SJSA1 (cell line): ENCODE results near the gene GNA14. TPM values are rescaled to one million over a fixed set of nuclear protein-coding genes. Genes with fewer than 3 reads are reported as not detected.

Experiments
- DNase-seq, 2 experiments: peaks; one replicate each; pipeline ENCODE4 v3.0.0-alpha.2; 2015 to 2020; ENCODE audit warnings: low spot score in 2 of 2, low read depth in 1 of 2
- H3K27ac ChIP-seq: fragments of 250-450 bp; sonication (Bioruptor Pico); 2 replicates; pipeline ENCODE4 v1.5.1; 2020; ENCODE audit warnings: mild to moderate bottlenecking, moderate library complexity
- H3K27me3 ChIP-seq: fragments of 250-450 bp; sonication (Bioruptor Pico); replicated peaks from 2 replicates; pipeline ENCODE4 v1.5.1; 2020; ENCODE audit warnings: mild to moderate bottlenecking, moderate library complexity
- H3K36me3 ChIP-seq: fragments of 250-450 bp; sonication (Bioruptor Pico); 2 replicates; pipeline ENCODE4 v1.5.1; 2020; ENCODE audit warnings: mild to moderate bottlenecking
- H3K4me1 ChIP-seq: fragments of 250-450 bp; sonication (Bioruptor Pico); replicated peaks from 2 replicates; pipeline ENCODE4 v1.6.1; 2021; ENCODE audit warnings: mild to moderate bottlenecking
- H3K4me3 ChIP-seq: fragments of 250-450 bp; sonication (Bioruptor Pico); 2 replicates; pipeline ENCODE4 v1.5.1; 2020; ENCODE audit warnings: mild to moderate bottlenecking
- H3K9me3 ChIP-seq: fragments of 250-450 bp; sonication (Bioruptor Pico); replicated peaks from 2 replicates; pipeline ENCODE4 v1.5.1; 2020; ENCODE audit warnings: mild to moderate bottlenecking
- total RNA-seq: library from RNA; depleted of rRNA; stranded (reverse); fragments of >200 nt; shearing (Covaris generic); gene quantifications from 2 replicates; pipeline ENCODE4 v1.2.3, GENCODE V29; 2014

GNA14 gene
- total RNA-seq, 1 experiment from 2014 or later, result 0.45 TPM

GRCh38 chr9:77521091-77521490 lies 127.0 kb downstream of the GNA14 start:
- no peaks in the 10 kb centered on the region for H3K4me1 ChIP-seq
- H3K27ac ChIP-seq, result no peak overlapping the region
- no peaks in the 10 kb centered on the region for H3K36me3 ChIP-seq
- H3K9me3 ChIP-seq, result no peaks in the 10 kb centered on the region
- no peaks in the 10 kb centered on the region for H3K27me3 ChIP-seq
- H3K4me3 ChIP-seq, result no peak overlapping the region
- DNase-seq, result no peak

GRCh38 chr9:77518688-77519087 lies 129.4 kb downstream of the GNA14 start:
- Histone ChIP-seq H3K27me3 (no peaks in the 10 kb centered on the region), H3K36me3 (no peaks in the 10 kb centered on the region), H3K4me3 (no peak overlapping the region), H3K27ac (no peak overlapping the region), H3K9me3 (no peaks in the 10 kb centered on the region), H3K4me1 (peaks cover 11% of the 10 kb centered on the region)
- no peak for DNase-seq

DNA sequence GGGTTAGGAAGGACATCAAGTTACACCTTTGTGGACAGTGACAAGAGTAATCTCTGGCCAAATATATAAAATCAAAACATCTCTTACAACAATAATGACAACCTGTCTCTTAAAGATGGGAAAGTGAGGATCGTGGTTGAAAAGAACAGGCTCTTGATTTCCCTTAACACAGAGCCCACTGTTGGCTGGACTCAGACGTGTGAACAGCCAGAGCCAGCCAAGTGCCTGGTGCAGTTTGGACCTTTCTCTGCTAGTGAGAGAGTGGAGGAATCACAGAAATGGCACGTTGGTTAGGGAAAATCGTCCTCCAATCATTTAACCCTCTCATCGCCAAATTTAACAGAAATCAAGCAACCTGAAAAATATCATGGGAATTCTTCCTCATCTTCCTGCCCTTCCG lies 131.3 kb downstream of the GNA14 start:
- no peaks in the 10 kb centered on the region for H3K9me3 ChIP-seq
- peaks cover 11% of the 10 kb centered on the region for H3K4me1 ChIP-seq
- H3K27me3 ChIP-seq, result no peaks in the 10 kb centered on the region
- H3K36me3 ChIP-seq, result no peaks in the 10 kb centered on the region
- H3K27ac ChIP-seq, result no peak overlapping the region
- DNase-seq, result no peak
- no peak overlapping the region for H3K4me3 ChIP-seq

DNA sequence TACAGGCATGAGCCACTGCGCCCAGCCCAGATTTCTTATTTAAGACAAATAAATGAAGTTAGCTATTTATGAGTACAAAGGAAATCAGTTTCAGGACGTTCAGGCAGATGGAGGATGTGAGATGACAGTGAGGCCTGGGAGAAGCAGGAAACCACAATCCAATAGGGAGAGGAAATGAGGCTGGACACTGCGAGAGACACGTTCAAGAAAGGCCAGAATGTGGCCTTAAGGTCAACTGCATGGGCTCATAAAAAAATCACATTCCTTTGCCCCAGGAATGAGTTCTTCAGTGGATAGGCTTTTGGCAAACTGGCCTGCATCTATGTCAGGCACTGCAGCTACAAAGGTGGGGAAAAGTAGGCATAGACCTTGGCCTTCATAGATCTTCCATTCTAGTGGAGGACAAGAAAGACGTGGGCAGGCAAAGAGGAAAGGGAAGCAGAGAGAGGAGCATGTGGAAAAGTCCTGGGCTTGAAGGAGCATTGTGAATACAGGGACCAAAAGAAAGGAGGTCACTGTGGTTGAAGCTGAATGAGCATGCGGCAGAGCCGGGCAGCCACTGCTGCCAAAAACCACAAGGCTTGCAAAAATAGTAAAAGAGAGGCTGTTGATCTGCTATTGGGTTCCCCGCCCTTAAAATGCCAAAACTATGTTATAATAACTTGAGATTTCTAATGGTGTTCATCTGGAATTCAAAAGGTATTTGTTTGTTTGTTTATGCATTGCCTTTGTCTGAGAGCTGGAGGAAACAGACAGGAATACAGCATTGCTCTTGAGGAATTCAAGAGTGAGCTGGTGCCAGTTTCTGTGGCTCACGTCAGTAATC lies 133.0 kb downstream of the GNA14 start:
- no peaks in the 10 kb centered on the region for H3K9me3 ChIP-seq
- H3K27ac ChIP-seq, result peak overlapping the region; percentile 23
- DNase-seq, result peak in 1 of 2 experiments; percentile 61

DNA sequence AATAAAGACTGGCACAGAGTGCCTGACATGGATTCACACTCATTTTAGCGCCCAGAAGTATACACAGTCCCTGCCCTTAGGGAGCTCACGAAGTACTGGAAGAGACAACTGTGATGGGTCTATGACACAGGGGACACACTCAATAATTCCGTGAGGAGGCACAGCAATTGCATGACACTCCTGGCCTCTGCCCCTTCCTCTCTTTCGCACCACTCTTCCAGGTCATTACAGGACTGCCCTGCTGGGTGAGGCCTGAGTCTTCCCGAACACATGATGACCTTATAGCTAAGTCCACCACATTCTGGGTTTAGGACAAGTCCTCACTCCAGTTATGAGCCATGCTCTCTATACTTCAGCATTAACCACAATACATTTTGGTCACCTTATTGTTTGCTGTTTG lies 134.7 kb downstream of the GNA14 start:
- DNase-seq, result no peak
- Histone ChIP-seq H3K27me3 (no peaks in the 10 kb centered on the region), H3K9me3 (no peaks in the 10 kb centered on the region), H3K4me1 (peaks cover 11% of the 10 kb centered on the region), H3K4me3 (no peak overlapping the region), H3K27ac (no peak overlapping the region), H3K36me3 (no peaks in the 10 kb centered on the region)

More for the DNA sequence above, 133.0 kb downstream of the GNA14 start:
- H3K4me3 ChIP-seq, result no peak overlapping the region
- H3K36me3 ChIP-seq, result no peaks in the 10 kb centered on the region
- no peaks in the 10 kb centered on the region for H3K27me3 ChIP-seq
- H3K4me1 ChIP-seq, result peaks cover 11% of the 10 kb centered on the region

DNA sequence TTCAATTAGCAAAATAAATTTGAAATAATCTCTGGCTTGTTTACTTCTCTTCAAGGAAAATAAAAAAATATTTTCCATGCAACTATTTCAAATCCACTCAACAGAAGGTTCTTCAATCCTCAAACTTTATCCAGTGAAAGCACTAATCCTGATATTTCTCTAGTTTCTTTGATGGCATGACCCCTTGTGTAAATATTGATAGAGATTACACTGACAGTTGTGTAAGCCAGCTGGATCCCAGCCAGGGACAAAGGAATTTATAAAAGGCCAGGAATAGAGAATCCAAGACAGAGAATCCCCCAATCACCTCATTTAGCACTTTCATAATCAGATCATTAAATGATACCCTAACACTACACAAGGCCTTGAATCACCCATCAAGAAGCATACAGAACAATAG lies 135.2 kb downstream of the GNA14 start:
- Histone ChIP-seq H3K4me1 (peaks cover 11% of the 10 kb centered on the region), H3K4me3 (no peak overlapping the region), H3K9me3 (no peaks in the 10 kb centered on the region), H3K27ac (no peak overlapping the region), H3K36me3 (no peaks in the 10 kb centered on the region), H3K27me3 (no peaks in the 10 kb centered on the region)
- no peak for DNase-seq

GRCh38 chr9:77511525-77511924 lies 136.6 kb downstream of the GNA14 start:
- no peak overlapping the region for H3K27ac ChIP-seq
- no peak for DNase-seq

GRCh38 chr9:77510666-77511065 lies 137.5 kb downstream of the GNA14 start:
- peaks cover 11% of the 10 kb centered on the region for H3K4me1 ChIP-seq
- no peaks in the 10 kb centered on the region for H3K27me3 ChIP-seq
- no peak overlapping the region for H3K27ac ChIP-seq
- no peaks in the 10 kb centered on the region for H3K36me3 ChIP-seq
- no peak overlapping the region for H3K4me3 ChIP-seq
- no peak for DNase-seq
- no peaks in the 10 kb centered on the region for H3K9me3 ChIP-seq

More at GRCh38 chr9:77511525-77511924, 136.6 kb downstream of the GNA14 start:
- Histone ChIP-seq H3K27me3 (no peaks in the 10 kb centered on the region), H3K9me3 (no peaks in the 10 kb centered on the region), H3K4me3 (no peak overlapping the region), H3K4me1 (peaks cover 11% of the 10 kb centered on the region), H3K36me3 (no peaks in the 10 kb centered on the region)

GRCh38 chr9:77508396-77508795 lies 139.7 kb downstream of the GNA14 start:
- no peaks in the 10 kb centered on the region for H3K4me1 ChIP-seq
- H3K27me3 ChIP-seq, result no peaks in the 10 kb centered on the region
- H3K9me3 ChIP-seq, result no peaks in the 10 kb centered on the region
- no peaks in the 10 kb centered on the region for H3K36me3 ChIP-seq
- no peak overlapping the region for H3K4me3 ChIP-seq
- no peak overlapping the region for H3K27ac ChIP-seq
- DNase-seq, result no peak

- H3K4me3 ChIP-seq, result no peak overlapping the region
- no peaks in the 10 kb centered on the region for H3K27me3 ChIP-seq
- H3K27ac ChIP-seq, result no peak overlapping the region
- DNase-seq, result no peak
- H3K9me3 ChIP-seq, result no peaks in the 10 kb centered on the region
- H3K36me3 ChIP-seq, result no peaks in the 10 kb centered on the region
- no peaks in the 10 kb centered on the region for H3K4me1 ChIP-seq
These were observed 140.7 kb downstream of the GNA14 start for GRCh38 chr9:77507212-77507961.

DNA sequence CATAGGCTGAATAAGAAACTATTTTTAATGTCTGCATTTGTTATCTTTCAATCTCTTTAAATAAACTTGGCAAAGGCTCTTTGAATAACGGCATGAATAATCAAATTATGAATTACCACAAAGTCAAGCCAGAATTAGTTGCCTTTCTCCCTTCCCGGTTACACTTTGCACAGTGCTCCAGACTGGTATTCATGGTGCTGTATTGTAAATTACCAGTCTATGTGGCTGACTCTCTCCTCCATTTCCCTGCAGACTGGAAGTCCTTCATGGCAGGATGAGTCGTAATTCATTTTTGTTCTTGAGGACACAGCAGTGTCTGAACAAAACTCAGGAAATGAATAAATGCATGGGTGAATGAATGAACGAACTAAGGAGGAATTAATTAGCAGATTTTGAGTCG lies 142.9 kb downstream of the GNA14 start:
- no peaks in the 10 kb centered on the region for H3K9me3 ChIP-seq
- H3K27me3 ChIP-seq, result no peaks in the 10 kb centered on the region
- H3K4me1 ChIP-seq, result no peaks in the 10 kb centered on the region
- no peak for DNase-seq
- H3K36me3 ChIP-seq, result no peaks in the 10 kb centered on the region
- H3K4me3 ChIP-seq, result no peak overlapping the region
- H3K27ac ChIP-seq, result no peak overlapping the region

GRCh38 chr9:77502568-77502967 lies 145.6 kb downstream of the GNA14 start:
- Histone ChIP-seq H3K4me3 (no peak overlapping the region), H3K27me3 (no peaks in the 10 kb centered on the region), H3K9me3 (no peaks in the 10 kb centered on the region), H3K4me1 (peaks cover 11% of the 10 kb centered on the region), H3K27ac (no peak overlapping the region), H3K36me3 (no peaks in the 10 kb centered on the region)
- no peak for DNase-seq

DNA sequence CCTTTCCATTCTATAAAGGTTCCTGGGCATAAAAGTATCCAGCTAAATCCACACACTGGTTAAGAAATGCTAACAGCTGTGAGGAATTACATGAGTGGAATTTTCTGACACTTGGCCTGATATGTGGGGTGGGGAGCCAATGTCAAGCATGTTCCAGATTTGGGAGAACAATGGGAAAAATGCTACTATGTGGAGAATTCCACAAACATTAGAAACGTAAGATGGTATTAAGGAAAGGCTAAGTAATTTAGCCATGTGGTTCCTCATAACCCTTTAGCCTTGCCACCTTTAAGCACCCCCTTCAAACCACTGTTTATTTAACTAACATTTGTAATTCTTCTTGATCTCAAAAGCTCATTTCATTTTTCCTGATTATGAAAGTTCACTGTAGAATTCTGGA lies 149.2 kb downstream of the GNA14 start:
- Histone ChIP-seq H3K4me3 (no peak overlapping the region), H3K36me3 (no peaks in the 10 kb centered on the region), H3K27ac (no peak overlapping the region), H3K4me1 (peaks cover 34% of the 10 kb centered on the region), H3K9me3 (no peaks in the 10 kb centered on the region), H3K27me3 (no peaks in the 10 kb centered on the region)
- no peak for DNase-seq
